GM12878 (cell line): ENCODE results near the gene TMEM259. TPM values are rescaled to one million over a fixed set of nuclear protein-coding genes. Genes with fewer than 3 reads are reported as not detected.

Experiments used
- ATAC-seq: fragments of 200-7000 bp; cut with Tn5 transposase; 3 replicates; pipeline ENCODE4 v1.9.1; 2020; ENCODE audit warnings: mild to moderate bottlenecking, moderate library complexity
- BruUV-seq: library from RNA; stranded (reverse); fragments of 400-500 nt; replicated peaks from 2 replicates; lab custom pipeline; 2021; lab: Mats Ljungman, UMichigan
- CTCF ChIA-PET: fragments of 300-600 bp; sonication (Branson Sonifier 250); formaldehyde crosslinking; extraction: SDS; loops from one replicate; lab custom pipeline; 2021; ENCODE audit warnings: inconsistent platforms; lab: Yijun Ruan, JAX
- POLR2A ChIA-PET: fragments of 350-600 bp; formaldehyde crosslinking; extraction: SDS; loops from one replicate; lab custom pipeline; 2021; ENCODE audit warnings: inconsistent platforms; lab: Charles Lee
- RAD21 ChIA-PET: fragments of 300-600 bp; sonication (Branson Sonifier 250); formaldehyde crosslinking; loops from one replicate; lab custom pipeline; 2023; ENCODE audit warnings: antibody characterized with exemption; ENCODE audit not compliant: unreplicated experiment; lab: Charles Lee
- SMC1A ChIA-PET: fragments of 300-600 bp; sonication (Branson Sonifier 250); formaldehyde crosslinking; loops from one replicate; lab custom pipeline; 2023; ENCODE audit not compliant: unreplicated experiment, uncharacterized antibody; lab: Charles Lee
- DNase-seq: peaks from one replicate; pipeline ENCODE4 v3.0.0-alpha.2; 2011; ENCODE audit warnings: low read depth, low spot score
- FAIRE-seq: peaks from 3 replicates; lab custom pipeline; 2011; peaks lifted over from hg19 to GRCh38; lab: Jason Lieb, UNC
- H2AFZ ChIP-seq: 2 replicates; pipeline ENCODE4 v1.6.0; 2011; ENCODE audit warnings: low read depth, low read length, control low read depth; ENCODE audit not compliant: control insufficient read depth
- H3K27ac ChIP-seq: 2 replicates; pipeline ENCODE4 v1.5.1; 2011; ENCODE audit warnings: control low read depth; ENCODE audit not compliant: control insufficient read depth, insufficient read depth
- H3K27me3 ChIP-seq, 2 experiments: replicated peaks in 1 of 2; 2 replicates each; pipeline versions ENCODE4 v1.6.0 to v1.6.1; 2011; ENCODE audit warnings: low read length in 1 of 2; ENCODE audit not compliant: control insufficient read depth in 2 of 2, insufficient read depth in 2 of 2
- H3K36me3 ChIP-seq, 2 experiments: 2 replicates each; pipeline ENCODE4 v1.5.1; 2011; ENCODE audit warnings: low read length in 1 of 2; ENCODE audit not compliant: control insufficient read depth in 2 of 2, insufficient read depth in 2 of 2
- H3K4me1 ChIP-seq: 2 replicates; pipeline ENCODE4 v1.6.1; 2011; ENCODE audit warnings: mild to moderate bottlenecking, low read length, moderate library complexity, mixed read lengths; ENCODE audit not compliant: control insufficient read depth, insufficient read depth
- H3K4me2 ChIP-seq: 2 replicates; pipeline ENCODE4 v1.6.0; 2011; ENCODE audit warnings: control low read depth; ENCODE audit not compliant: control insufficient read depth, insufficient read depth
- H3K4me3 ChIP-seq: fragments of 200-600 bp; sonication (generic); 2 replicates; pipeline ENCODE4 v1.5.1; 2016
- H3K79me2 ChIP-seq: 2 replicates; pipeline ENCODE4 v1.6.0; 2011; ENCODE audit warnings: low read length; ENCODE audit not compliant: control insufficient read depth, insufficient read depth
- H3K9ac ChIP-seq: 2 replicates; pipeline ENCODE4 v1.8.0; 2011; ENCODE audit warnings: low read length, control low read depth, mixed read lengths; ENCODE audit not compliant: control insufficient read depth, insufficient read depth
- H3K9me3 ChIP-seq: replicated peaks from 3 replicates; pipeline ENCODE4 v1.5.1; 2011; ENCODE audit warnings: mild to moderate bottlenecking, low read length; ENCODE audit not compliant: control insufficient read depth, insufficient read depth
- H4K20me1 ChIP-seq: 2 replicates; pipeline ENCODE4 v1.6.0; 2011; ENCODE audit not compliant: control insufficient read depth, insufficient read depth
- CREM ChIP-seq: IDR thresholded peaks from 2 replicates; pipeline ENCODE4 v1.6.1; 2014; ENCODE audit warnings: antibody characterized with exemption, low read depth
- FOXK2 ChIP-seq: fragments of 450-650 bp; IDR thresholded peaks from 2 replicates; pipeline ENCODE4 v1.6.1; 2017; ENCODE audit warnings: mild to moderate bottlenecking, moderate library complexity
- KLF5 ChIP-seq: fragments of 450-650 bp; IDR thresholded peaks from 2 replicates; pipeline ENCODE4 v1.6.1; 2014; ENCODE audit warnings: mild to moderate bottlenecking; ENCODE audit not compliant: partially characterized antibody
- RUNX3 ChIP-seq: IDR thresholded peaks from 2 replicates; pipeline ENCODE4 v1.6.1; 2012; ENCODE audit warnings: low read length, inconsistent platforms
- SREBF1 ChIP-seq: IDR thresholded peaks from 2 replicates; pipeline ENCODE4 v1.6.1; 2012; ENCODE audit warnings: mild to moderate bottlenecking, low read length
- ZNF384 ChIP-seq: IDR thresholded peaks from 2 replicates; pipeline ENCODE4 v1.6.1; 2012; ENCODE audit warnings: low read depth, mild to moderate bottlenecking, low read length, improper control_type of control experiment, borderline replicate concordance
- WGBS: methylation state at CpG from one replicate; pipeline ENCODE4 v1.1.6; 2016; ENCODE audit warnings: low lambda C conversion rate; ENCODE audit not compliant: insufficient replicate concordance, insufficient coverage; ENCODE audit errors: missing lambda C conversion rate; 5-methylcytosine and 5-hydroxymethylcytosine counted together
- in situ Hi-C: fragments of 300-500 bp; cut with MboI; formaldehyde crosslinking; loops from 9 replicates; pipeline ENCODE4 v1.14.3; 2018; ENCODE audit warnings: mixed read lengths
- intact Hi-C: fragments of 100-400 bp; cut with micrococcal nuclease; formaldehyde crosslinking; loops from one replicate; pipeline ENCODE4 v1.14.2; 2022; ENCODE audit not compliant: unreplicated experiment
- polyA plus RNA-seq, 11 experiments: library from polyadenylated mRNA; depleted of rRNA in 4 of 11; unstranded in 6 of 11; stranded (reverse) in 5 of 11; fragments of >200 nt; fragmentation: Nextera tagmentation in 4 of 11; fragmentation: Illumina TruSeq in 1 of 11; extraction: Ambion mirVana in 4 of 11; extraction: Trizol in 1 of 11; gene quantifications; 1 replicate in 1 of 11; 2 replicates in 10 of 11; pipeline versions ENCODE4 v1.2.1 to v1.2.3, GENCODE V29; 2011 to 2016; ENCODE audit warnings: inconsistent platforms in 2 of 11, missing spikeins in 2 of 11, low read depth in 1 of 11
- total RNA-seq, 4 experiments: library from RNA; depleted of rRNA in 3 of 4; stranded (reverse); fragments of >200 nt in 3 of 4; fragmentation: Illumina TruSeq in 1 of 4; extraction: Trizol in 1 of 4; gene quantifications; 2 replicates each; pipeline versions ENCODE4 v1.2.1 to v1.2.3, GENCODE V29; 2013 to 2021
- TF ChIP-seq, protein P1 (sequence below): fragments of 450-650 bp; formaldehyde crosslinking; IDR thresholded peaks from 2 replicates; pipeline ENCODE4 v1.4.0; 2020; ENCODE audit warnings: mild to moderate bottlenecking, moderate library complexity
- TF ChIP-seq, protein P2 (sequence below): fragments of 450-650 bp; IDR thresholded peaks from 2 replicates; pipeline ENCODE4 v1.6.1; 2017; ENCODE audit warnings: borderline replicate concordance
- TF ChIP-seq, protein P3 (sequence below), 3 experiments: IDR thresholded peaks in 2 of 3; conservative IDR thresholded peaks in 1 of 3; 2 replicates each; pipeline ENCODE4 v1.5.1; 2011; ENCODE audit warnings: low read depth in 3 of 3, low read length in 3 of 3, mild to moderate bottlenecking in 3 of 3, control low read depth in 2 of 3, moderate library complexity in 2 of 3, inconsistent platforms in 1 of 3, mixed read lengths in 1 of 3; ENCODE audit not compliant: control insufficient read depth in 2 of 3, insufficient read depth in 1 of 3; ENCODE audit errors: extremely low read depth in 1 of 3
- TF ChIP-seq, protein P4 (sequence below): fragments of 150-350 bp; IDR thresholded peaks from 2 replicates; pipeline ENCODE4 v1.6.1; 2016; ENCODE audit warnings: low read depth, low read length

TMEM259 gene
- total and polyA plus RNA-seq, 10 of the 15 experiments (the other 5 are each of a cell fraction or from before 2014, with no cell fraction given) = 0.43 to 184 (median 62.0) TPM

DNA sequence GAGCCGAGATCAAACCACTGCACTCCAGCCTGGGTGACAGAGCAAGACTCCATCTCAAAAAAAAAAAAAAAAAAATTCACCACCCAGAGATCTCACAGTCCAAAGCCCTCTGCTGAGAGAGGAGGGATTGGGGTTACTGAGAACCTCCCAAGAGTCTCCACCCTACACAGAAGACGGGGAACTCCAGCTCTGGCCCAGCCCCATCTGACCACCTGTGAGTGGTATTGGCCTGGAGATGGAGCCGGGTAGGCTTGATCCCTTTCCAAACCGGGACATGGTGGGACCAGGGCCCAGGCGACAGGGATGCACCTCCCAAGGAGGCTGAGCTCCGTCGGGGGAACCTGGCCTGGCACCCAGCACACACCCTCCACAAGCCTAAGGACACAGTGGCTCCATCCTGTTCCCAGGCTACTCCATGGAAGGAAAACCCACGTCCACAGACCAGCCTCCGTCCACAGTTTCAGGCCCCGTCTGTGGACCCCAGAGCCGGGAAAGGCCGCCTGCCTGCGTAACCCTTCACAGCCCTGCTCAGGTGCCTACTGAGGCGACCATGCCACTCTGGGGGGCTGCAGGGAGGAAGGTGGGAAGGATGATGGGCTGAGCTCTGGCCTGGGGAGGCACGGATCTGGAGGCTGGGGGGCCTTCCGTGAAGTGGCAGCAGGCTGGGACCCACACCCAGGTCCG is 1.8 kb downstream of the TMEM259 start (continued):
- TF ChIP-seq FOXK2 (peak; percentile 38; the same call in 1 of the 2 replicates), CREM (no peak), ZNF384 (peak; percentile 31; the same call in 1 of the 2 replicates)

DNA sequence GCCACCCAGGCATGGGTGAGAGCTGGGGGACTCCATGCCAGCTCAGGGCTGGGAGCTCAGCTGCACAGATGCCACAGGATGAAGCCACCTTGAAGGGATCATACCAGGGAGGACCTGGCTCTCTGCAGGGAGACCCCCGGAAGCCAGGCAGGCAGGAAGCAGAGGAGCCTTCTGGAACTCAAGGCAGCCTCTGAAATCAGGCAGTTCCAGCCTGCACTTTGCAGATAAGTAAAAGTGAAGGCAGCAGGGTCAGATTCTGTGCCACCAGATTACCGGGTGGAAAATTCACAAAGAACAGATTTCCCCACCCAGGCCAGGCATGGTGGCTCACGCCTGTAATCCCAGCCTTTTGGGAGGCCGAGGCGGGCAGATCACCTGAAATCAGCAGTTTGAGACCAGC is 2.5 kb downstream of the TMEM259 start:
- RAD21 ChIA-PET = interaction anchor here (1.4 kb wide), 2 partner anchors 10 to 49 kb away, joined by 3 to 5 read pairs; partner anchors contain the start of gene ARHGAP45
- DNase-seq (no peak), FAIRE-seq (no peak), ATAC-seq (no peak)
- CTCF ChIA-PET = interaction anchor here (1.9 kb wide), 1 partner anchor 34 kb away, joined by 6 read pairs; the partner anchor contains the start of gene WDR18
- H3K9me3 ChIP-seq = no peaks in the 10 kb centered on the region
- in situ Hi-C loops (no loop called here), intact Hi-C loops (no loop called here)
- H3K27ac ChIP-seq = peak overlapping the region; percentile 65; the same call in 1 of the 2 replicates
- no peaks in the 10 kb centered on the region for H3K27me3 ChIP-seq
- peaks cover 32% of the 10 kb centered on the region for H3K4me1 ChIP-seq
- peaks cover 3 to 12% of the 10 kb centered on the region in 2 experiments; a peak in 2 of 4 replicates for H3K36me3 ChIP-seq
- SMC1A ChIA-PET = interaction anchor here (2.0 kb wide), 1 partner anchor 34 kb away, joined by 8 read pairs; the partner anchor contains the start of gene WDR18
- peaks cover 67% of the 10 kb centered on the region for H3K79me2 ChIP-seq
- H3K4me2 ChIP-seq = peak overlapping the region; percentile 48
- WGBS = 20% methylated on average over 5 of the region's 5 CpGs
- H3K9ac ChIP-seq = peak overlapping the region; percentile 68
- peak overlapping the region; percentile 83 for H3K4me3 ChIP-seq
- BruUV-seq = TSS peak; percentile 60
- POLR2A ChIA-PET = interaction anchor here (0.7 to 1.3 kb wide), 3 partner anchors 34 to 111 kb away, joined by 3 to 4 read pairs (median 3); partner anchors contain the start of gene WDR18
- H2AFZ ChIP-seq = no peak overlapping the region
- H4K20me1 ChIP-seq = peaks cover 6% of the 10 kb centered on the region; the same call in 1 of the 2 replicates
- TF ChIP-seq KLF5 (no peak), SREBF1 (no peak), RUNX3 (no peak)
- TF ChIP-seq, protein P1, sequence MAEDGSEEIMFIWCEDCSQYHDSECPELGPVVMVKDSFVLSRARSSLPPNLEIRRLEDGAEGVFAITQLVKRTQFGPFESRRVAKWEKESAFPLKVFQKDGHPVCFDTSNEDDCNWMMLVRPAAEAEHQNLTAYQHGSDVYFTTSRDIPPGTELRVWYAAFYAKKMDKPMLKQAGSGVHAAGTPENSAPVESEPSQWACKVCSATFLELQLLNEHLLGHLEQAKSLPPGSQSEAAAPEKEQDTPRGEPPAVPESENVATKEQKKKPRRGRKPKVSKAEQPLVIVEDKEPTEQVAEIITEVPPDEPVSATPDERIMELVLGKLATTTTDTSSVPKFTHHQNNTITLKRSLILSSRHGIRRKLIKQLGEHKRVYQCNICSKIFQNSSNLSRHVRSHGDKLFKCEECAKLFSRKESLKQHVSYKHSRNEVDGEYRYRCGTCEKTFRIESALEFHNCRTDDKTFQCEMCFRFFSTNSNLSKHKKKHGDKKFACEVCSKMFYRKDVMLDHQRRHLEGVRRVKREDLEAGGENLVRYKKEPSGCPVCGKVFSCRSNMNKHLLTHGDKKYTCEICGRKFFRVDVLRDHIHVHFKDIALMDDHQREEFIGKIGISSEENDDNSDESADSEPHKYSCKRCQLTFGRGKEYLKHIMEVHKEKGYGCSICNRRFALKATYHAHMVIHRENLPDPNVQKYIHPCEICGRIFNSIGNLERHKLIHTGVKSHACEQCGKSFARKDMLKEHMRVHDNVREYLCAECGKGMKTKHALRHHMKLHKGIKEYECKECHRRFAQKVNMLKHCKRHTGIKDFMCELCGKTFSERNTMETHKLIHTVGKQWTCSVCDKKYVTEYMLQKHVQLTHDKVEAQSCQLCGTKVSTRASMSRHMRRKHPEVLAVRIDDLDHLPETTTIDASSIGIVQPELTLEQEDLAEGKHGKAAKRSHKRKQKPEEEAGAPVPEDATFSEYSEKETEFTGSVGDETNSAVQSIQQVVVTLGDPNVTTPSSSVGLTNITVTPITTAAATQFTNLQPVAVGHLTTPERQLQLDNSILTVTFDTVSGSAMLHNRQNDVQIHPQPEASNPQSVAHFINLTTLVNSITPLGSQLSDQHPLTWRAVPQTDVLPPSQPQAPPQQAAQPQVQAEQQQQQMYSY (CRISPR knock-in tag) = no peak
- TF ChIP-seq, protein P2, sequence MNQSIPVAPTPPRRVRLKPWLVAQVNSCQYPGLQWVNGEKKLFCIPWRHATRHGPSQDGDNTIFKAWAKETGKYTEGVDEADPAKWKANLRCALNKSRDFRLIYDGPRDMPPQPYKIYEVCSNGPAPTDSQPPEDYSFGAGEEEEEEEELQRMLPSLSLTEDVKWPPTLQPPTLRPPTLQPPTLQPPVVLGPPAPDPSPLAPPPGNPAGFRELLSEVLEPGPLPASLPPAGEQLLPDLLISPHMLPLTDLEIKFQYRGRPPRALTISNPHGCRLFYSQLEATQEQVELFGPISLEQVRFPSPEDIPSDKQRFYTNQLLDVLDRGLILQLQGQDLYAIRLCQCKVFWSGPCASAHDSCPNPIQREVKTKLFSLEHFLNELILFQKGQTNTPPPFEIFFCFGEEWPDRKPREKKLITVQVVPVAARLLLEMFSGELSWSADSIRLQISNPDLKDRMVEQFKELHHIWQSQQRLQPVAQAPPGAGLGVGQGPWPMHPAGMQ = no peak
- TF ChIP-seq, protein P3, sequence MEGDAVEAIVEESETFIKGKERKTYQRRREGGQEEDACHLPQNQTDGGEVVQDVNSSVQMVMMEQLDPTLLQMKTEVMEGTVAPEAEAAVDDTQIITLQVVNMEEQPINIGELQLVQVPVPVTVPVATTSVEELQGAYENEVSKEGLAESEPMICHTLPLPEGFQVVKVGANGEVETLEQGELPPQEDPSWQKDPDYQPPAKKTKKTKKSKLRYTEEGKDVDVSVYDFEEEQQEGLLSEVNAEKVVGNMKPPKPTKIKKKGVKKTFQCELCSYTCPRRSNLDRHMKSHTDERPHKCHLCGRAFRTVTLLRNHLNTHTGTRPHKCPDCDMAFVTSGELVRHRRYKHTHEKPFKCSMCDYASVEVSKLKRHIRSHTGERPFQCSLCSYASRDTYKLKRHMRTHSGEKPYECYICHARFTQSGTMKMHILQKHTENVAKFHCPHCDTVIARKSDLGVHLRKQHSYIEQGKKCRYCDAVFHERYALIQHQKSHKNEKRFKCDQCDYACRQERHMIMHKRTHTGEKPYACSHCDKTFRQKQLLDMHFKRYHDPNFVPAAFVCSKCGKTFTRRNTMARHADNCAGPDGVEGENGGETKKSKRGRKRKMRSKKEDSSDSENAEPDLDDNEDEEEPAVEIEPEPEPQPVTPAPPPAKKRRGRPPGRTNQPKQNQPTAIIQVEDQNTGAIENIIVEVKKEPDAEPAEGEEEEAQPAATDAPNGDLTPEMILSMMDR (IDR thresholded peaks at IDR 0.05 in 2 of 3, conservative IDR thresholded peaks at IDR 0.05 in 1 of 3; ENCODE audit: control insufficient read depth in 2 of 3, extremely low read depth in 1 of 3, insufficient read depth in 1 of 3, low read depth in 3 of 3, low read length in 3 of 3) = no peak
- TF ChIP-seq, protein P4, sequence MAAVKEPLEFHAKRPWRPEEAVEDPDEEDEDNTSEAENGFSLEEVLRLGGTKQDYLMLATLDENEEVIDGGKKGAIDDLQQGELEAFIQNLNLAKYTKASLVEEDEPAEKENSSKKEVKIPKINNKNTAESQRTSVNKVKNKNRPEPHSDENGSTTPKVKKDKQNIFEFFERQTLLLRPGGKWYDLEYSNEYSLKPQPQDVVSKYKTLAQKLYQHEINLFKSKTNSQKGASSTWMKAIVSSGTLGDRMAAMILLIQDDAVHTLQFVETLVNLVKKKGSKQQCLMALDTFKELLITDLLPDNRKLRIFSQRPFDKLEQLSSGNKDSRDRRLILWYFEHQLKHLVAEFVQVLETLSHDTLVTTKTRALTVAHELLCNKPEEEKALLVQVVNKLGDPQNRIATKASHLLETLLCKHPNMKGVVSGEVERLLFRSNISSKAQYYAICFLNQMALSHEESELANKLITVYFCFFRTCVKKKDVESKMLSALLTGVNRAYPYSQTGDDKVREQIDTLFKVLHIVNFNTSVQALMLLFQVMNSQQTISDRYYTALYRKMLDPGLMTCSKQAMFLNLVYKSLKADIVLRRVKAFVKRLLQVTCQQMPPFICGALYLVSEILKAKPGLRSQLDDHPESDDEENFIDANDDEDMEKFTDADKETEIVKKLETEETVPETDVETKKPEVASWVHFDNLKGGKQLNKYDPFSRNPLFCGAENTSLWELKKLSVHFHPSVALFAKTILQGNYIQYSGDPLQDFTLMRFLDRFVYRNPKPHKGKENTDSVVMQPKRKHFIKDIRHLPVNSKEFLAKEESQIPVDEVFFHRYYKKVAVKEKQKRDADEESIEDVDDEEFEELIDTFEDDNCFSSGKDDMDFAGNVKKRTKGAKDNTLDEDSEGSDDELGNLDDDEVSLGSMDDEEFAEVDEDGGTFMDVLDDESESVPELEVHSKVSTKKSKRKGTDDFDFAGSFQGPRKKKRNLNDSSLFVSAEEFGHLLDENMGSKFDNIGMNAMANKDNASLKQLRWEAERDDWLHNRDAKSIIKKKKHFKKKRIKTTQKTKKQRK = no peak
